Heart left ventricle (tissue), 16 donors: ENCODE results near the gene JOSD2. TPM values are rescaled to one million over a fixed set of nuclear protein-coding genes. Genes with fewer than 3 reads are reported as not detected.

Experiments
- ATAC-seq, 4 donors: fragments of 200-7000 bp; cut with Tn5 transposase; one replicate each; pipeline ENCODE4 v1.9.1; 2020 to 2022; ENCODE audit warnings: moderate library complexity in 4 of 4, mild to moderate bottlenecking in 3 of 4, moderate number of reproducible peaks in 1 of 4
- DNase-seq, 5 donors: peaks; one replicate each; pipeline ENCODE4 v3.0.0-alpha.2; 2020
- H3K27ac ChIP-seq, 12 donors: fragments of 200-600 bp; sonication (generic) in 4 of 12; one replicate each; pipeline versions ENCODE4 v1.5.0 to v1.8.0; 2016 to 2022; ENCODE audit warnings: mild to moderate bottlenecking in 2 of 12
- H3K27me3 ChIP-seq, 9 donors: fragments of 200-600 bp; sonication (generic) in 2 of 9; one replicate each; pipeline versions ENCODE4 v1.5.1 to v1.8.0; 2016 to 2022; ENCODE audit warnings: mild to moderate bottlenecking in 3 of 9
- H3K36me3 ChIP-seq, 9 donors: fragments of 200-600 bp; sonication (generic) in 2 of 9; one replicate each; pipeline versions ENCODE4 v1.5.0 to v1.8.0; 2018 to 2022; ENCODE audit warnings: mild to moderate bottlenecking in 2 of 9
- H3K4me1 ChIP-seq, 12 donors: fragments of 200-600 bp; sonication (generic) in 4 of 12; one replicate each; pipeline versions ENCODE4 v1.5.0 to v1.8.0; 2016 to 2022; ENCODE audit warnings: mild to moderate bottlenecking in 3 of 12
- H3K4me3 ChIP-seq, 12 donors: fragments of 200-600 bp; sonication (generic) in 4 of 12; one replicate each; pipeline versions ENCODE4 v1.5.0 to v1.8.0; 2017 to 2022; ENCODE audit warnings: mild to moderate bottlenecking in 9 of 12, moderate library complexity in 4 of 12
- H3K9me3 ChIP-seq, 12 donors: fragments of 200-600 bp; sonication (generic) in 4 of 12; one replicate each; pipeline versions ENCODE4 v1.5.0 to v1.8.0; 2016 to 2022; ENCODE audit warnings: mild to moderate bottlenecking in 1 of 12
- POLR2A ChIP-seq, 2 donors: fragments of 450-650 bp; IDR thresholded peaks; one replicate each; pipeline ENCODE4 v1.6.1; 2017; ENCODE audit warnings: antibody characterized with exemption in 2 of 2, mild to moderate bottlenecking in 2 of 2, moderate library complexity in 2 of 2
- WGBS, 4 donors: extraction: QIAGEN DNeasy Blood & Tissue Kit in 2 of 4; methylation state at CpG; one replicate each; pipeline versions ENCODE4 v1.1.5 to v1.1.7; 2013 to 2018; 5-methylcytosine and 5-hydroxymethylcytosine counted together
- intact Hi-C, 10 donors: fragments of 100-400 bp; cut with DNase I; formaldehyde crosslinking; loops; one replicate each; pipeline versions ENCODE4 v1.11.1 to v1.14.2; 2022
- polyA plus RNA-seq, 2 donors: library from polyadenylated mRNA; stranded (reverse); fragments of 200-250 nt; gene quantifications; one replicate each; pipeline ENCODE4 v1.2.3, GENCODE V29; 2013
- total RNA-seq, 9 donors: library from RNA; depleted of rRNA in 2 of 9; stranded (reverse); fragments of >200 nt in 2 of 9; fragmentation: NEBNext Ultra II Directional in 3 of 9; extraction: Animal tissue kit (Norgen Biotek cat#: 25700) in 3 of 9; gene quantifications; one replicate each; pipeline versions ENCODE4 v1.1.0 to v1.2.4, GENCODE V29; 2016 to 2023
- TF ChIP-seq, protein P1 (sequence below), 12 donors: fragments of 200-600 bp; sonication (generic) in 4 of 12; IDR thresholded peaks; one replicate each; pipeline versions ENCODE4 v1.5.0 to v1.8.0; 2018 to 2022; ENCODE audit warnings: antibody characterized with exemption in 12 of 12, mild to moderate bottlenecking in 5 of 12
- donor health status: ischemic (EF 13 %, LVEDD 7.1; RV severe dilation, severe dysfunction).
- donor health status: healthy with polysubstance abuse.
- donor health status: DM: no; HTN: yes; CAD: no.
- donor health status: DM: no; HTN: no; CAD: no.
- donor health status: ischemic (EF 25% LVEDD 6.9; RV normal size, moderate dysfunction).
- donor health status: ischemic (EF 25% LVEDD 5.7; RV mildly dilated, moderate dysfunction).
- donor health status: healthy.
- donor health status: DM: yes; HTN: yes; CAD: no.
- donor health status: ischemic (EF 35%, LVEDD 5.7; RV mildly dilated, moderate dysfunction).
- donor health status: nonischemic (EF 11% LVEDD 7.7; RV severe dilation, severe dysfunction).
- donor health status: DM: yes; HTN: yes; CAD: no.
- donor health status: PGD.
- donor health status: ischemic (EF 29% LVEDD 5.4; RV normal size, mild dysfunction).
- donor health status: nonischemic (EF 23%, LVEDD 6.1; RV moderate dilation, normal function).

JOSD2 gene
- total and polyA plus RNA-seq, 11 donors, result 18.7 to 49.7 (median 30.8) TPM

GRCh38 chr19:50480281-50481111 is 30.5 kb downstream of the JOSD2 start:
- Histone ChIP-seq H3K4me1 (peaks cover 7 to 30% (median 14%) of the 10 kb centered on the region in 12 donors), H3K27ac (no peak overlapping the region), H3K9me3 (no peaks in the 10 kb centered on the region), H3K36me3 (peaks cover 0 to 59% (median 44%) of the 10 kb centered on the region in 9 donors), H3K4me3 (no peak overlapping the region), H3K27me3 (no peaks in the 10 kb centered on the region)
- TF ChIP-seq, protein P1, sequence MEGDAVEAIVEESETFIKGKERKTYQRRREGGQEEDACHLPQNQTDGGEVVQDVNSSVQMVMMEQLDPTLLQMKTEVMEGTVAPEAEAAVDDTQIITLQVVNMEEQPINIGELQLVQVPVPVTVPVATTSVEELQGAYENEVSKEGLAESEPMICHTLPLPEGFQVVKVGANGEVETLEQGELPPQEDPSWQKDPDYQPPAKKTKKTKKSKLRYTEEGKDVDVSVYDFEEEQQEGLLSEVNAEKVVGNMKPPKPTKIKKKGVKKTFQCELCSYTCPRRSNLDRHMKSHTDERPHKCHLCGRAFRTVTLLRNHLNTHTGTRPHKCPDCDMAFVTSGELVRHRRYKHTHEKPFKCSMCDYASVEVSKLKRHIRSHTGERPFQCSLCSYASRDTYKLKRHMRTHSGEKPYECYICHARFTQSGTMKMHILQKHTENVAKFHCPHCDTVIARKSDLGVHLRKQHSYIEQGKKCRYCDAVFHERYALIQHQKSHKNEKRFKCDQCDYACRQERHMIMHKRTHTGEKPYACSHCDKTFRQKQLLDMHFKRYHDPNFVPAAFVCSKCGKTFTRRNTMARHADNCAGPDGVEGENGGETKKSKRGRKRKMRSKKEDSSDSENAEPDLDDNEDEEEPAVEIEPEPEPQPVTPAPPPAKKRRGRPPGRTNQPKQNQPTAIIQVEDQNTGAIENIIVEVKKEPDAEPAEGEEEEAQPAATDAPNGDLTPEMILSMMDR (IDR thresholded peaks at IDR 0.05), result no peak
- TF ChIP-seq POLR2A (IDR thresholded peaks at IDR 0.05), result no peak
- intact Hi-C loops, result no loop called here
- no peak for ATAC-seq
- WGBS, 4 donors, result 90 to 96% (median 92%) methylated on average over 35 to 37 of the region's 37 CpGs
- peak in 1 of 5 donors; percentile 46 for DNase-seq

DNA sequence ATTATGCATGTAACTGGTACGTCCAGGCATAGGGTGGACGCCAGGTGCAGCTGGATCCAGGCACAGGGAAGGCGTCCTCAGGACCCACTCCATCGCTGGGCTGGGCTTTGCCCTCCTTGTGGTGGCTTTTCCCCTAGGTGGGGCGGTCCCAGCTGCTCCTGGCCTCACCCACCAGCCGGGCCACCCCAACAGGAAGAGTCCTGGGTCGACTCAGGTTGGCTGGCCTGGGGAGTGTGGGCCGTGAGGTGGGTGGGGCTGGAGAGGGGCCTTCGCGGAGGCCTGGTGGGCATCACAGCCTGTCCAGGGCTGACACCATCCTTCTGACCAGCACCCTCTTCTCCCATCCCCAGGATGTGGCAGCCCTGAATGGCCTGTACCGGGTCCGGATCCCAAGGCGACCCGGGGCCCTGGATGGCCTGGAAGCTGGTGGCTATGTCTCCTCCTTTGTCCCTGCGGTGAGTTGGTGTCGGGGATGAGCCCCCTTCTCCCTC is 31.2 kb downstream of the JOSD2 start:
- H3K36me3 ChIP-seq, result peaks cover 0 to 58% (median 44%) of the 10 kb centered on the region in 9 donors
- H3K27ac ChIP-seq, result no peak overlapping the region
- no peak for ATAC-seq
- no peaks in the 10 kb centered on the region for H3K9me3 ChIP-seq
- intact Hi-C loops, result loop anchor here in 2 of 10 donors (5.0 kb wide), 1 partner anchor 113 kb away; the partner anchor contains the start of gene NAPSA (in 2 of the 2)
- H3K27me3 ChIP-seq, result no peaks in the 10 kb centered on the region
- no peak for TF ChIP-seq POLR2A (IDR thresholded peaks at IDR 0.05)
- TF ChIP-seq, protein P1 (IDR thresholded peaks at IDR 0.05), result no peak
- H3K4me1 ChIP-seq, result peaks cover 7 to 30% (median 14%) of the 10 kb centered on the region in 12 donors
- no peak overlapping the region for H3K4me3 ChIP-seq
- WGBS, 4 donors, result 91 to 95% (median 95%) methylated on average over 13 to 16 of the region's 16 CpGs
- DNase-seq, result peak in 1 of 5 donors; percentile 43

DNA sequence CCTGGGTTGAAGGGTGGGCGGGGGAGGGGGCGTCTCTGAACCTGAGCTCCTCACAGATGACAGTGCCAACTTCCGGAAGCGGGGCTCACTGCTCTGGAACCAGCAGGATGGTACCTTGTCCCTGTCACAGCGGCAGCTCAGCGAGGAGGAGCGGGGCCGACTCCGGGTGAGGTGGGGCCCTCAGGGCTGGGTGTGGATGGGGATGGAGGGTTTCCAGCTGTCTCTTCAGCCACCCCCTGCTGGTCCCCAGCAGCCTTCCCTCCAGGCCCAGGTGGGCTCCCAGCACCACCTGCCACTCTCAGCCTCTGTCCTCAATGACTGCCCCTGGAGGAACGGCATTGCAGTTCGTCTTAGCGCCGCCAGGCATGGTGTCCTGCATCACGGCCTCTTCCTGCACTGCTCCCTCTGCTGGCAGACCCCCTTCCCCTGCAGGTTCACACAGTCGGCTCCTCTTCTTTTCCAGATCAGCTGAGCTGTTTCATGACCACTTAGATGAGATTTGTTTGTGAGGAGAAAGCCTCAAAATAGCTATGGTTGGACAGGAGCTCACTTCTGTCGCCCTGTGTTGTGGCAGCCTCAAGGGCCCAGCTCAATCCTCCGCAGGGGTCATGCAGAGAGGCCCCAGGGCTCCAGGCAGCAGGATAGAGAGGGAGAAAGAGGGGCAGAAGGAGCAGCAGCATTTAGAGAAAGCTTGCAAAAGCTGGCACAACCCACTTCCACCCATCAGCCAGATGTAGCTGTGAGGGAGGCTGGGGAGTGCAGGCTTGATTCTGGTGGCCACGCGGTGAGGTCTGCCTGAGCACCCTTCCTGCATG is 31.9 kb downstream of the JOSD2 start:
- Histone ChIP-seq H3K4me1 (peaks cover 7 to 30% (median 14%) of the 10 kb centered on the region in 12 donors), H3K27ac (no peak overlapping the region), H3K9me3 (no peaks in the 10 kb centered on the region), H3K36me3 (peaks cover 0 to 55% (median 43%) of the 10 kb centered on the region in 9 donors), H3K4me3 (no peak overlapping the region), H3K27me3 (no peaks in the 10 kb centered on the region)
- TF ChIP-seq, protein P1 (IDR thresholded peaks at IDR 0.05), result peak; percentile 15 to 63 (median 44)
- TF ChIP-seq POLR2A (IDR thresholded peaks at IDR 0.05), result no peak
- 77 to 82% (median 79%) methylated on average over 17 to 19 of the region's 19 CpGs for WGBS, 4 donors
- intact Hi-C loops, result loop anchor here in 2 of 10 donors (5.0 kb wide), 1 partner anchor 112 kb away; the partner anchor contains the start of gene NAPSA (in 2 of the 2)
- ATAC-seq, result no peak
- DNase-seq, result peak in 1 of 5 donors; percentile 50
